PFSK-1 (cell line): ENCODE data around the gene LRMDA.

Source experiments
- FOXP2 ChIP-seq: optimal IDR thresholded peaks from 2 replicates; pipeline ENCODE3; 2011; ENCODE audit warnings: borderline replicate concordance, control low read depth, inconsistent platforms; ENCODE audit not compliant: insufficient read depth; ENCODE audit errors: extremely low read length, extremely low read depth
- POLR2AphosphoS5 ChIP-seq: IDR thresholded peaks from 2 replicates; pipeline ENCODE4 v1.6.1; 2012; ENCODE audit warnings: low read depth, mild to moderate bottlenecking, control low read depth, low read length, moderate library complexity
- SIN3A ChIP-seq: IDR thresholded peaks from 2 replicates; pipeline ENCODE4 v1.6.1; 2012; ENCODE audit warnings: mild to moderate bottlenecking, low read length, moderate library complexity, borderline replicate concordance; ENCODE audit not compliant: insufficient read depth
- TAF1 ChIP-seq: IDR thresholded peaks from 2 replicates; pipeline ENCODE4 v1.6.1; 2012; ENCODE audit warnings: low read length, control low read depth, borderline replicate concordance; ENCODE audit not compliant: insufficient read depth
- TF ChIP-seq, protein P1 (sequence below), 2 experiments: IDR thresholded peaks; 2 replicates each; pipeline versions ENCODE4 v1.6.1 to v1.8.0; 2011 to 2012; ENCODE audit warnings: low read depth in 2 of 2, low read length in 2 of 2, control low read depth in 1 of 2, inconsistent platforms in 1 of 2, mild to moderate bottlenecking in 1 of 2, moderate library complexity in 1 of 2; ENCODE audit not compliant: insufficient read depth in 1 of 2

Gene LRMDA

GRCh38 chr10:75640803-75641202 lies 209.4 kb downstream of the LRMDA start:
- TF ChIP-seq, protein P1, sequence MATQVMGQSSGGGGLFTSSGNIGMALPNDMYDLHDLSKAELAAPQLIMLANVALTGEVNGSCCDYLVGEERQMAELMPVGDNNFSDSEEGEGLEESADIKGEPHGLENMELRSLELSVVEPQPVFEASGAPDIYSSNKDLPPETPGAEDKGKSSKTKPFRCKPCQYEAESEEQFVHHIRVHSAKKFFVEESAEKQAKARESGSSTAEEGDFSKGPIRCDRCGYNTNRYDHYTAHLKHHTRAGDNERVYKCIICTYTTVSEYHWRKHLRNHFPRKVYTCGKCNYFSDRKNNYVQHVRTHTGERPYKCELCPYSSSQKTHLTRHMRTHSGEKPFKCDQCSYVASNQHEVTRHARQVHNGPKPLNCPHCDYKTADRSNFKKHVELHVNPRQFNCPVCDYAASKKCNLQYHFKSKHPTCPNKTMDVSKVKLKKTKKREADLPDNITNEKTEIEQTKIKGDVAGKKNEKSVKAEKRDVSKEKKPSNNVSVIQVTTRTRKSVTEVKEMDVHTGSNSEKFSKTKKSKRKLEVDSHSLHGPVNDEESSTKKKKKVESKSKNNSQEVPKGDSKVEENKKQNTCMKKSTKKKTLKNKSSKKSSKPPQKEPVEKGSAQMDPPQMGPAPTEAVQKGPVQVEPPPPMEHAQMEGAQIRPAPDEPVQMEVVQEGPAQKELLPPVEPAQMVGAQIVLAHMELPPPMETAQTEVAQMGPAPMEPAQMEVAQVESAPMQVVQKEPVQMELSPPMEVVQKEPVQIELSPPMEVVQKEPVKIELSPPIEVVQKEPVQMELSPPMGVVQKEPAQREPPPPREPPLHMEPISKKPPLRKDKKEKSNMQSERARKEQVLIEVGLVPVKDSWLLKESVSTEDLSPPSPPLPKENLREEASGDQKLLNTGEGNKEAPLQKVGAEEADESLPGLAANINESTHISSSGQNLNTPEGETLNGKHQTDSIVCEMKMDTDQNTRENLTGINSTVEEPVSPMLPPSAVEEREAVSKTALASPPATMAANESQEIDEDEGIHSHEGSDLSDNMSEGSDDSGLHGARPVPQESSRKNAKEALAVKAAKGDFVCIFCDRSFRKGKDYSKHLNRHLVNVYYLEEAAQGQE (IDR thresholded peaks at IDR 0.05; ENCODE audit: insufficient read depth in 1 of 2, low read depth in 2 of 2, low read length in 2 of 2) = no peak
- TF ChIP-seq SIN3A = no peak
- no peak for TF ChIP-seq POLR2AphosphoS5
- TF ChIP-seq TAF1 = no peak
- TF ChIP-seq FOXP2 = no peak

DNA sequence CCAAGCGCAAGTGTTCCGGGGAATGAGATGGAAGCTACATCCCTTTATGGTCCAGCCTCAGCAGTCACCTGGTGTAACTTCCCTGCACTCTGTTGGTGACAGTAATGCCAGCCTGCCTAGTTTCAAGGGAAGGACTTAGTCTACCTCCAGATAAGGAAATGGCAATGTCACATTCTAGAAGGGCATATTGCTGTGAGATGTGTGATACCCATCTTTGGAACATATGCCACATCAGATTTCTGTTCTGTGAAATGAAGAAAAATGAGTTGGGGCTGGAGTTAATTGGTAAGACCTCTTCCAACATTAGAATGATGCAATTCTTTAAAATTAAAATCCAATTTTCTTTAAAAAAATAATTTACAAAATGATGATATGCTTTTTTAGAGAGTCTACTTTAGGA lies 212.0 kb downstream of the LRMDA start:
- TF ChIP-seq FOXP2 (no peak), POLR2AphosphoS5 (no peak), TAF1 (no peak), SIN3A (no peak)
- TF ChIP-seq, protein P1 (IDR thresholded peaks at IDR 0.05; ENCODE audit: insufficient read depth in 1 of 2, low read depth in 2 of 2, low read length in 2 of 2) = no peak

DNA sequence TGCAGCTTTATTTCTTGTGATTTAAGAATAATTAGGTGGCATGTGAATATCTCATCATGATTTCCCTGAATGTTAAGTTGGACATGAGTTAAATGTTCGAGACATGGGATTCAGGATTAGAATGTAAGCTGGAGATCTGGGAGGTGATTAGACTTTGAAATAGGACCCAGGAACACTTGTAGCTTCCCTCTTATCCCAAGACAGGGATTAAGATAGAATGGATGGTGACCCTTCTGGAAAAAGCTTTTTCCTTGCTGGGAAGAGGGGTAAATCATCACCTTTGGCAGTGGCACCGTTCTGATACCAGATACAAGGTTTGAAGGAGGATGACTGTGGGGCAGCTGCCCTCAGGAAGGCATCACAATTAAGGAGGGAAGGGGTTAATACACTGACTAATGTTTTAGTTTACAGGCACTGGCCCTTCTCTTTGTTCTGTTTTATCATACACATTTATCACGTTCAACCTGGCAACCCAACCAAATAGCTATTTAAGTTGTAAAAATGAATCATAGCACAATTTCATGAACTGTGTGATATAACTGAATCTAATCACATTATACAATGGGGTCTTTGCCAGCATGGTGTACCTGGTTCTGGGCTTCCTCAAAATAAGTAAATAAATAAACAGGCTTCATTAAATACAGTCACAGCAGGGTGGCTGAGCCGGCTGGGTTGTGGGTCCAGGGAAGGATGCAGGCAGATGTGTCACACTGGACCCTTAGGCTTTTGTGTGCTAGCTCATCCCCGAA lies 212.7 kb downstream of the LRMDA start:
- TF ChIP-seq TAF1 (no peak), FOXP2 (no peak), POLR2AphosphoS5 (no peak), SIN3A (no peak)
- TF ChIP-seq, protein P1 (IDR thresholded peaks at IDR 0.05; ENCODE audit: insufficient read depth in 1 of 2, low read depth in 2 of 2, low read length in 2 of 2) = no peak

DNA sequence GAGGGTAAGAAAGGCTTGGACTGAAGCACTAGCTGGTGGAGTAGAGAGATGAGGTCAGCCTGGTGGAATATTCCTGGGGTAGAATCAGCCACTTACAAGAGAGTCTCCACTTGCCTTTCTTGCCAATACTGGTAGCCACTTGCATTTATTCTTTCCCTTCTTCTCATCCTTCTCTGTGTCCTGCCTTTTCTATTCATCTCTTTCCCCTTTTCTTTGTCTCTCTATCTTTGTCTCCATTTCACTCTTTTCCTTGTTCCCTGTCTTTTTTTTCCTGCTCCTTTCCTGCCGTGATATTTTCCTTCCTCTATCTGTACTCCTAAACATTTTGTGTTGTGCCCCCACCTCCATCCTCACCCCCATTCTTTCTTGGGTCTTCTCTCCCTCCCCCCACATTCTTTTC lies 214.3 kb downstream of the LRMDA start:
- TF ChIP-seq POLR2AphosphoS5 (no peak), SIN3A (no peak), TAF1 (no peak), FOXP2 (no peak)
- TF ChIP-seq, protein P1 (IDR thresholded peaks at IDR 0.05; ENCODE audit: insufficient read depth in 1 of 2, low read depth in 2 of 2, low read length in 2 of 2) = no peak
